GM12878 (cell line): Measurements from ENCODE around the gene ZNF837. TPM values are rescaled to one million over a fixed set of nuclear protein-coding genes. Genes with fewer than 3 reads are reported as not detected.

Experiments used
- ATAC-seq: fragments of 200-7000 bp; cut with Tn5 transposase; 3 replicates; pipeline ENCODE4 v1.9.1; 2020; ENCODE audit warnings: mild to moderate bottlenecking, moderate library complexity
- BruUV-seq: library from RNA; stranded (reverse); fragments of 400-500 nt; replicated peaks from 2 replicates; lab custom pipeline; 2021; lab: Mats Ljungman, UMichigan
- CTCF ChIA-PET: fragments of 300-600 bp; sonication (Branson Sonifier 250); formaldehyde crosslinking; extraction: SDS; loops from one replicate; lab custom pipeline; 2021; ENCODE audit warnings: inconsistent platforms; lab: Yijun Ruan, JAX
- POLR2A ChIA-PET: fragments of 350-600 bp; formaldehyde crosslinking; extraction: SDS; loops from one replicate; lab custom pipeline; 2021; ENCODE audit warnings: inconsistent platforms; lab: Charles Lee
- RAD21 ChIA-PET: fragments of 300-600 bp; sonication (Branson Sonifier 250); formaldehyde crosslinking; loops from one replicate; lab custom pipeline; 2023; ENCODE audit warnings: antibody characterized with exemption; ENCODE audit not compliant: unreplicated experiment; lab: Charles Lee
- SMC1A ChIA-PET: fragments of 300-600 bp; sonication (Branson Sonifier 250); formaldehyde crosslinking; loops from one replicate; lab custom pipeline; 2023; ENCODE audit not compliant: unreplicated experiment, uncharacterized antibody; lab: Charles Lee
- DNase-seq: peaks from one replicate; pipeline ENCODE4 v3.0.0-alpha.2; 2011; ENCODE audit warnings: low read depth, low spot score
- FAIRE-seq: peaks from 3 replicates; lab custom pipeline; 2011; peaks lifted over from hg19 to GRCh38; lab: Jason Lieb, UNC
- H2AFZ ChIP-seq: 2 replicates; pipeline ENCODE4 v1.6.0; 2011; ENCODE audit warnings: low read depth, low read length, control low read depth; ENCODE audit not compliant: control insufficient read depth
- H3K27ac ChIP-seq: 2 replicates; pipeline ENCODE4 v1.5.1; 2011; ENCODE audit warnings: control low read depth; ENCODE audit not compliant: control insufficient read depth, insufficient read depth
- H3K27me3 ChIP-seq, 2 experiments: replicated peaks in 1 of 2; 2 replicates each; pipeline versions ENCODE4 v1.6.0 to v1.6.1; 2011; ENCODE audit warnings: low read length in 1 of 2; ENCODE audit not compliant: control insufficient read depth in 2 of 2, insufficient read depth in 2 of 2
- H3K36me3 ChIP-seq, 2 experiments: 2 replicates each; pipeline ENCODE4 v1.5.1; 2011; ENCODE audit warnings: low read length in 1 of 2; ENCODE audit not compliant: control insufficient read depth in 2 of 2, insufficient read depth in 2 of 2
- H3K4me1 ChIP-seq: 2 replicates; pipeline ENCODE4 v1.6.1; 2011; ENCODE audit warnings: mild to moderate bottlenecking, low read length, moderate library complexity, mixed read lengths; ENCODE audit not compliant: control insufficient read depth, insufficient read depth
- H3K4me2 ChIP-seq: 2 replicates; pipeline ENCODE4 v1.6.0; 2011; ENCODE audit warnings: control low read depth; ENCODE audit not compliant: control insufficient read depth, insufficient read depth
- H3K4me3 ChIP-seq: fragments of 200-600 bp; sonication (generic); 2 replicates; pipeline ENCODE4 v1.5.1; 2016
- H3K79me2 ChIP-seq: 2 replicates; pipeline ENCODE4 v1.6.0; 2011; ENCODE audit warnings: low read length; ENCODE audit not compliant: control insufficient read depth, insufficient read depth
- H3K9ac ChIP-seq: 2 replicates; pipeline ENCODE4 v1.8.0; 2011; ENCODE audit warnings: low read length, control low read depth, mixed read lengths; ENCODE audit not compliant: control insufficient read depth, insufficient read depth
- H3K9me3 ChIP-seq: replicated peaks from 3 replicates; pipeline ENCODE4 v1.5.1; 2011; ENCODE audit warnings: mild to moderate bottlenecking, low read length; ENCODE audit not compliant: control insufficient read depth, insufficient read depth
- H4K20me1 ChIP-seq: 2 replicates; pipeline ENCODE4 v1.6.0; 2011; ENCODE audit not compliant: control insufficient read depth, insufficient read depth
- ATF2 ChIP-seq: IDR thresholded peaks from 2 replicates; pipeline ENCODE4 v1.6.1; 2012; ENCODE audit warnings: low read length, inconsistent platforms
- CEBPB ChIP-seq, 2 experiments: fragments of 150-350 bp in 1 of 2; IDR thresholded peaks; 2 replicates each; pipeline ENCODE4 v1.6.1; 2012 to 2014; ENCODE audit warnings: low read depth in 2 of 2, low read length in 2 of 2, borderline replicate concordance in 1 of 2, inconsistent platforms in 1 of 2
- CHD4 ChIP-seq: fragments of 200-600 bp; sonication (generic); IDR thresholded peaks from 2 replicates; pipeline ENCODE4 v1.6.1; 2016; ENCODE audit warnings: mild to moderate bottlenecking
- EZH2 ChIP-seq: IDR thresholded peaks from 2 replicates; pipeline ENCODE4 v1.6.1; 2012; ENCODE audit warnings: low read depth, mild to moderate bottlenecking, control low read depth, inconsistent platforms, low read length, borderline replicate concordance; ENCODE audit not compliant: control insufficient read depth
- IRF4 ChIP-seq: IDR thresholded peaks from 2 replicates; pipeline ENCODE4 v1.6.1; 2011; ENCODE audit warnings: low read depth, low read length
- KAT2A ChIP-seq: conservative IDR thresholded peaks from 2 replicates; pipeline ENCODE4 v1.6.1; 2011; ENCODE audit warnings: low read depth, low read length; ENCODE audit not compliant: control insufficient read depth
- RUNX3 ChIP-seq: IDR thresholded peaks from 2 replicates; pipeline ENCODE4 v1.6.1; 2012; ENCODE audit warnings: low read length, inconsistent platforms
- SREBF2 ChIP-seq: IDR thresholded peaks from 2 replicates; pipeline ENCODE4 v1.6.1; 2012; ENCODE audit warnings: mild to moderate bottlenecking, low read length
- TCF7 ChIP-seq: IDR thresholded peaks from 2 replicates; pipeline ENCODE4 v1.6.1; 2014; ENCODE audit warnings: antibody characterized with exemption, borderline replicate concordance
- ZBTB11 ChIP-seq: fragments of 450-650 bp; formaldehyde crosslinking; IDR thresholded peaks from 2 replicates; pipeline ENCODE4 v1.5.0; 2022; ENCODE audit warnings: mild to moderate bottlenecking, missing genetic modification characterization
- ZNF592 ChIP-seq: fragments of 450-650 bp; IDR thresholded peaks from 2 replicates; pipeline ENCODE4 v1.6.1; 2017; ENCODE audit warnings: mild to moderate bottlenecking, moderate library complexity
- in situ Hi-C: fragments of 300-500 bp; cut with MboI; formaldehyde crosslinking; loops from 9 replicates; pipeline ENCODE4 v1.14.3; 2018; ENCODE audit warnings: mixed read lengths
- intact Hi-C: fragments of 100-400 bp; cut with micrococcal nuclease; formaldehyde crosslinking; loops from one replicate; pipeline ENCODE4 v1.14.2; 2022; ENCODE audit not compliant: unreplicated experiment
- polyA plus RNA-seq, 11 experiments: library from polyadenylated mRNA; depleted of rRNA in 4 of 11; unstranded in 6 of 11; stranded (reverse) in 5 of 11; fragments of >200 nt; fragmentation: Nextera tagmentation in 4 of 11; fragmentation: Illumina TruSeq in 1 of 11; extraction: Ambion mirVana in 4 of 11; extraction: Trizol in 1 of 11; gene quantifications; 1 replicate in 1 of 11; 2 replicates in 10 of 11; pipeline versions ENCODE4 v1.2.1 to v1.2.3, GENCODE V29; 2011 to 2016; ENCODE audit warnings: inconsistent platforms in 2 of 11, missing spikeins in 2 of 11, low read depth in 1 of 11
- total RNA-seq, 4 experiments: library from RNA; depleted of rRNA in 3 of 4; stranded (reverse); fragments of >200 nt in 3 of 4; fragmentation: Illumina TruSeq in 1 of 4; extraction: Trizol in 1 of 4; gene quantifications; 2 replicates each; pipeline versions ENCODE4 v1.2.1 to v1.2.3, GENCODE V29; 2013 to 2021

ZNF837 gene
- total and polyA plus RNA-seq, 10 of the 15 experiments (the other 5 are each of a cell fraction or from before 2014, with no cell fraction given), result 0.07 to 2.9 (median 2.0) TPM; not detected in 2

DNA sequence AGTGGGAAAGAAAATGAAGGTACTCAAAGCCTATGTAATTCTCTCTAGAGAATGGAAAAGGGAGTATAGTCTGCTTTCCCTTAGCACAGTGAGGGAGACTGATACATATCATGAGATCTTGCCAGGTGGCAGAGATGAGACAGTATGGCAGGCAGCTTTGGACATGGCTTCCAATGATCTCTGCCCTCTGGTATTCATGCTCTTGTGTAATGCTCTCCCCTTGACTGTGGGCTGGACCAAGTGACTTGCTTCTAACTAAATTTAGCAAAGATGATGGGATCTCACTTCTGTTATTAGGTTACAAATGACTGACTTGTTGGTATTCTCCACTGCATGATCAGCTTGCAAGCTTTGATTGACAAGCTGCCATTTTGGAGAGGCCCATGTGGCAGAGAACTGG, 48.9 kb upstream of the ZNF837 start:
- Histone ChIP-seq H3K9me3 (peaks cover 39% of the 10 kb centered on the region), H3K4me2 (no peak overlapping the region), H2AFZ (no peak overlapping the region), H3K9ac (no peak overlapping the region), H3K27me3 (no peaks in the 10 kb centered on the region), H4K20me1 (no peaks in the 10 kb centered on the region), H3K4me3 (no peak overlapping the region), H3K27ac (no peak overlapping the region)
- DNase-seq, result no peak
- no peak for ATAC-seq
- intact Hi-C loops (no loop called here), in situ Hi-C loops (no loop called here)
- ChIA-PET CTCF (no interaction called here), RAD21 (no interaction called here), SMC1A (interaction anchor here (0.9 to 1.2 kb wide), 2 partner anchors 22 to 113 kb away, joined by 3 read pairs; partner anchors contain the start of gene ZNF324B)
- TF ChIP-seq ATF2 (no peak), ZNF592 (no peak), KAT2A (no peak), TCF7 (no peak), EZH2 (no peak), RUNX3 (no peak), CEBPB (IDR thresholded peaks at IDR 0.05; ENCODE audit: borderline replicate concordance in 1 of 2, low read depth in 2 of 2, low read length in 2 of 2) (no peak), IRF4 (no peak), ZBTB11 (no peak), CHD4 (no peak), SREBF2 (no peak)
- TF ChIP-seq, all 136 proteins: peak for 0
- no peak for FAIRE-seq
- BruUV-seq, result no TSS peak
- H3K36me3 ChIP-seq, result peaks cover 0 to 11% of the 10 kb centered on the region in 2 experiments; a peak in 2 of 4 replicates
- H3K4me1 ChIP-seq, result no peaks in the 10 kb centered on the region
- POLR2A ChIA-PET, result no interaction called here
- H3K79me2 ChIP-seq, result no peaks in the 10 kb centered on the region
